ENCODE measurements around the gene SEC14L2. TPM values are rescaled to one million over a fixed set of nuclear protein-coding genes. Genes with fewer than 3 reads are reported as not detected.

Gene SEC14L2
- total and polyA plus RNA-seq, 2 experiments from 2014 or later: 2.5 to 4.2 TPM

- no peak for TF ChIP-seq ZNF462 (CRISPR knock-in tag; IDR thresholded peaks at IDR 0.05)
Observed at GRCh38 chr22:30351226-30351625, 45.6 kb upstream of the SEC14L2 start (continued).

- no peak for TF ChIP-seq POLR2AphosphoS5 (IDR thresholded peaks at IDR 0.05; ENCODE audit: low read depth)
- H3K4me2 ChIP-seq: peak overlapping the region; percentile 90; the same call in 1 of the 2 replicates
- no peak for ATAC-seq
- Mint-ChIP-seq H3K4me1 (peaks cover 17% of the 10 kb centered on the region), H3K9me3 (no peaks in the 10 kb centered on the region), H3K27ac (no peak overlapping the region), H3K4me3 (no peak overlapping the region), H3K36me3 (ENCODE audit: low read depth) (peaks cover 42% of the 10 kb centered on the region), H3K27me3 (ENCODE audit: insufficient read depth, low read depth, poor library complexity) (peaks cover 2% of the 10 kb centered on the region)
- H2AFZ ChIP-seq: no peak overlapping the region
- no peaks in the 10 kb centered on the region for H3K9me2 ChIP-seq (ENCODE audit: insufficient read depth)
- peaks cover 21% of the 10 kb centered on the region for H3K36me3 ChIP-seq (ENCODE audit: insufficient read depth)
- no peaks in the 10 kb centered on the region for H3K27me3 ChIP-seq (ENCODE audit: insufficient read depth)
- H3K79me2 ChIP-seq (replicated peaks; ENCODE audit: insufficient read depth): peaks cover 62% of the 10 kb centered on the region
- H3K4me3 ChIP-seq: peak overlapping the region; percentile 96; the same call in 1 of the 2 replicates
- H4K20me1 ChIP-seq (replicated peaks; ENCODE audit: insufficient read depth): peaks cover 30% of the 10 kb centered on the region
- H3K4me1 ChIP-seq (ENCODE audit: insufficient read depth): peaks cover 16% of the 10 kb centered on the region; the same call in 1 of the 2 replicates
- H3K27ac ChIP-seq (ENCODE audit: low read depth): 0 out of 2 replicates have a peak overlapping the region, but pooled peaks have one; percentile 63
- DNase-seq (ENCODE audit: low spot score): no peak
- H3F3A ChIP-seq (replicated peaks; ENCODE audit: low read depth): 0 out of 2 replicates have a peak, but pooled peaks cover 8% of the 10 kb centered on the region
Observed at GRCh38 chr22:30354644-30355043, 42.2 kb upstream of the SEC14L2 start.
